SK-N-SH (cell line): Measurements from ENCODE around the gene RMC1. TPM values are rescaled to one million over a fixed set of nuclear protein-coding genes. Genes with fewer than 3 reads are reported as not detected.

ENCODE experiments used
- CTCF ChIA-PET: fragments of 300-600, 350-600 bp; formaldehyde crosslinking; extraction: SDS; loops from one replicate; lab custom pipeline; 2021; lab: Yijun Ruan, JAX
- POLR2A ChIA-PET: fragments of 350-600 bp; sonication (Branson Sonifier 250); formaldehyde crosslinking; extraction: SDS; loops from one replicate; lab custom pipeline; 2020; ENCODE audit warnings: antibody characterized with exemption, inconsistent platforms; lab: Yijun Ruan, JAX
- DNase-seq: peaks from one replicate; pipeline ENCODE4 v3.0.0; 2012
- H2AFZ ChIP-seq: fragments of 200-600 bp; sonication (generic); 2 replicates; pipeline ENCODE4 v1.8.1; 2016; ENCODE audit warnings: antibody characterized with exemption, mild to moderate bottlenecking, low read depth
- H3F3A ChIP-seq: fragments of 200-600 bp; sonication (generic); replicated peaks from 2 replicates; pipeline ENCODE3; 2016; ENCODE audit warnings: antibody characterized with exemption, mild to moderate bottlenecking; ENCODE audit not compliant: insufficient read depth
- H3K27ac ChIP-seq, 2 experiments: fragments of 200-500 bp in 1 of 2; fragments of 200-600 bp in 1 of 2; sonication (Bioruptor generic) in 1 of 2; sonication (generic), shearing (Covaris generic) in 1 of 2; 2 replicates each; pipeline versions ENCODE4 v1.5.1 to v1.6.1; 2014 to 2016; ENCODE audit warnings: low read depth in 2 of 2, inconsistent platforms in 1 of 2, low read length in 1 of 2, mild to moderate bottlenecking in 1 of 2, mixed read lengths in 1 of 2
- H3K27me3 ChIP-seq: fragments of 200-600 bp; sonication (generic), shearing (Covaris generic); 2 replicates; pipeline ENCODE4 v1.6.1; 2016; ENCODE audit warnings: mixed run types; ENCODE audit not compliant: insufficient read depth
- H3K36me3 ChIP-seq, 2 experiments: fragments of 200-500 bp in 1 of 2; fragments of 200-600 bp in 1 of 2; sonication (Bioruptor generic) in 1 of 2; sonication (generic) in 1 of 2; replicated peaks in 1 of 2; 2 replicates each; pipeline versions ENCODE3 to v1.5.1; 2014 to 2016; ENCODE audit warnings: low read length in 1 of 2, mild to moderate bottlenecking in 1 of 2; ENCODE audit not compliant: insufficient read depth in 2 of 2, control insufficient read depth in 1 of 2
- H3K4me1 ChIP-seq, 2 experiments: fragments of 200-500 bp in 1 of 2; fragments of 200-600 bp in 1 of 2; sonication (Bioruptor generic) in 1 of 2; sonication (generic), shearing (Covaris generic) in 1 of 2; 2 replicates each; pipeline versions ENCODE4 v1.5.1 to v1.6.1; 2014 to 2016; ENCODE audit warnings: low read depth in 1 of 2, low read length in 1 of 2, mixed run types in 1 of 2; ENCODE audit not compliant: insufficient read depth in 2 of 2, control insufficient read depth in 1 of 2
- H3K4me2 ChIP-seq: fragments of 200-600 bp; sonication (generic), shearing (Covaris generic); 2 replicates; pipeline ENCODE4 v1.6.1; 2017; ENCODE audit warnings: mixed run types
- H3K4me3 ChIP-seq, 2 experiments: fragments of 200-500 bp in 1 of 2; fragments of 200-600 bp in 1 of 2; sonication (Bioruptor generic) in 1 of 2; sonication (generic), shearing (Covaris generic) in 1 of 2; 2 replicates each; pipeline versions ENCODE4 v1.5.1 to v1.8.1; 2014 to 2016; ENCODE audit warnings: low read depth in 2 of 2, inconsistent platforms in 1 of 2, low read length in 1 of 2, mild to moderate bottlenecking in 1 of 2, mixed read lengths in 1 of 2, moderate library complexity in 1 of 2
- H3K79me2 ChIP-seq: fragments of 200-600 bp; sonication (generic); 2 replicates; pipeline ENCODE4 v1.8.1; 2017; ENCODE audit warnings: mild to moderate bottlenecking; ENCODE audit not compliant: insufficient read depth
- H3K9ac ChIP-seq: fragments of 200-600 bp; sonication (generic); 2 replicates; pipeline ENCODE4 v1.6.1; 2017; ENCODE audit warnings: mixed run types
- H3K9me2 ChIP-seq: fragments of 200-600 bp; sonication (generic); 2 replicates; pipeline ENCODE4 v1.6.1; 2017; ENCODE audit warnings: mixed run types
- H3K9me3 ChIP-seq: fragments of 200-600 bp; sonication (generic); 2 replicates; pipeline ENCODE4 v1.6.1; 2017; ENCODE audit warnings: mixed run types, mild to moderate bottlenecking, moderate library complexity
- H4K20me1 ChIP-seq: fragments of 200-600 bp; sonication (generic); 2 replicates; pipeline ENCODE4 v1.6.1; 2017; ENCODE audit warnings: mild to moderate bottlenecking, mixed run types; ENCODE audit not compliant: insufficient read depth
- CHD2 ChIP-seq: fragments of 150-350 bp; IDR thresholded peaks from 2 replicates; pipeline ENCODE4 v1.6.1; 2018; ENCODE audit warnings: low read length; ENCODE audit not compliant: partially characterized antibody
- CTCF ChIP-seq: fragments of 200-600 bp; sonication (generic); IDR thresholded peaks from 2 replicates; pipeline ENCODE4 v1.6.1; 2017; ENCODE audit warnings: antibody characterized with exemption, mild to moderate bottlenecking, moderate library complexity
- EP300 ChIP-seq, 2 experiments: IDR thresholded peaks; 2 replicates each; pipeline versions ENCODE4 v1.4.0 to v1.6.1; 2012; ENCODE audit warnings: borderline replicate concordance in 1 of 2, low read depth in 1 of 2, low read length in 1 of 2
- EZH2phosphoT487 ChIP-seq: fragments of 200-600 bp; sonication (generic); IDR thresholded peaks from 2 replicates; pipeline ENCODE4 v1.6.1; 2017; ENCODE audit warnings: low read depth, mixed run types, mild to moderate bottlenecking, antibody characterized with exemption, moderate library complexity, borderline replicate concordance
- FOXJ3 ChIP-seq: sonication (generic); formaldehyde crosslinking; IDR thresholded peaks from 2 replicates; pipeline ENCODE4 v1.5.1; 2020; ENCODE audit warnings: mild to moderate bottlenecking, missing genetic modification reagents
- GABPA ChIP-seq: IDR thresholded peaks from 2 replicates; pipeline ENCODE4 v1.4.0; 2012; ENCODE audit warnings: low read depth, mild to moderate bottlenecking
- IRF3 ChIP-seq: fragments of 150-350 bp; IDR thresholded peaks from 2 replicates; pipeline ENCODE4 v1.6.1; 2016; ENCODE audit warnings: mild to moderate bottlenecking, low read depth, low read length
- MAX ChIP-seq: IDR thresholded peaks from 2 replicates; pipeline ENCODE4 v1.4.0; 2012; ENCODE audit warnings: low read depth
- MXI1 ChIP-seq: IDR thresholded peaks from 2 replicates; pipeline ENCODE4 v1.6.1; 2012; ENCODE audit warnings: mild to moderate bottlenecking, low read depth, low read length, improper control_type of control experiment
- REST ChIP-seq: IDR thresholded peaks from 2 replicates; pipeline ENCODE4 v1.6.1; 2012; ENCODE audit warnings: mild to moderate bottlenecking, low read depth, low read length, moderate library complexity
- RFX5 ChIP-seq: IDR thresholded peaks from 2 replicates; pipeline ENCODE4 v1.6.1; 2012; ENCODE audit warnings: mild to moderate bottlenecking, improper control_type of control experiment, low read length
- RXRA ChIP-seq: IDR thresholded peaks from 2 replicates; pipeline ENCODE4 v1.4.0; 2012; ENCODE audit warnings: low read depth, mild to moderate bottlenecking, borderline replicate concordance
- SIN3A ChIP-seq: IDR thresholded peaks from 2 replicates; pipeline ENCODE4 v1.6.1; 2012; ENCODE audit warnings: low read depth, mild to moderate bottlenecking, low read length, moderate library complexity, borderline replicate concordance
- SMC3 ChIP-seq: IDR thresholded peaks from 2 replicates; pipeline ENCODE4 v1.6.1; 2012; ENCODE audit warnings: low read depth, low read length, improper control_type of control experiment
- TAF1 ChIP-seq: IDR thresholded peaks from 2 replicates; pipeline ENCODE4 v1.6.1; 2012; ENCODE audit warnings: low read depth, mild to moderate bottlenecking, low read length, moderate library complexity, borderline replicate concordance
- TCF12 ChIP-seq: IDR thresholded peaks from 2 replicates; pipeline ENCODE4 v1.4.0; 2012
- TEAD4 ChIP-seq: IDR thresholded peaks from 2 replicates; pipeline ENCODE4 v1.4.0; 2012; ENCODE audit warnings: mild to moderate bottlenecking, borderline replicate concordance; ENCODE audit not compliant: insufficient read depth
- USF1 ChIP-seq: IDR thresholded peaks from 2 replicates; pipeline ENCODE4 v1.4.0; 2012; ENCODE audit warnings: low read depth, borderline replicate concordance
- USF2 ChIP-seq: fragments of 150-350 bp; IDR thresholded peaks from 2 replicates; pipeline ENCODE4 v1.6.1; 2017; ENCODE audit warnings: antibody characterized with exemption, low read length, low read depth, borderline replicate concordance
- YY1 ChIP-seq: IDR thresholded peaks from 2 replicates; pipeline ENCODE4 v1.4.0; 2012; ENCODE audit warnings: low read depth, mild to moderate bottlenecking
- ZBTB33 ChIP-seq: IDR thresholded peaks from 2 replicates; pipeline ENCODE4 v1.4.0; 2012; ENCODE audit warnings: low read depth, borderline replicate concordance
- WGBS: methylation state at CpG from one replicate; pipeline ENCODE4 v1.1.6; 2017; ENCODE audit warnings: low lambda C conversion rate; 5-methylcytosine and 5-hydroxymethylcytosine counted together
- polyA plus RNA-seq, 3 experiments: library from polyadenylated mRNA; depleted of rRNA; stranded (reverse); fragments of >200 nt; gene quantifications; 2 replicates each; pipeline ENCODE4 v1.2.3, GENCODE V29; 2012

RMC1 gene
- polyA plus RNA-seq, 1 of the 3 experiments (the other 2 are of a cell fraction) = 26.4 TPM

- Histone ChIP-seq H3K27me3 (no peaks in the 10 kb centered on the region), H3K9me2 (no peaks in the 10 kb centered on the region), H3K79me2 (no peaks in the 10 kb centered on the region; the same call in 1 of the 2 replicates), H3F3A (peaks cover 12% of the 10 kb centered on the region), H3K9ac (no peak overlapping the region), H3K4me1 (no peaks in the 10 kb centered on the region), H3K9me3 (no peaks in the 10 kb centered on the region), H2AFZ (no peak overlapping the region), H3K4me2 (no peak overlapping the region), H4K20me1 (no peaks in the 10 kb centered on the region), H3K36me3 (peaks cover 39 to 57% of the 10 kb centered on the region in 2 experiments), H3K4me3 (no peak overlapping the region), H3K27ac (no peak overlapping the region)
- DNase-seq = peak; percentile 81
- CTCF ChIA-PET = interaction anchor here (0.6 to 4.0 kb wide), 34 partner anchors 8 to 308 kb away, joined by 3 to 30 read pairs (median 4); partner anchors contain the start of gene RMC1
- POLR2A ChIA-PET = no interaction called here
- WGBS = 48% methylated on average over 17 of the region's 17 CpGs
- TF ChIP-seq TAF1 (no peak), EP300 (IDR thresholded peaks at IDR 0.05; ENCODE audit: borderline replicate concordance in 1 of 2, low read depth in 1 of 2, low read length in 1 of 2) (no peak), SIN3A (no peak), MXI1 (no peak), SMC3 (peak; percentile 90), ZBTB33 (no peak), CTCF (peak; percentile 93), REST (no peak), TEAD4 (no peak), YY1 (no peak), MAX (no peak), CHD2 (peak; percentile 27), TCF12 (no peak), RFX5 (no peak), USF1 (no peak), RXRA (no peak), USF2 (no peak), IRF3 (no peak), GABPA (no peak), FOXJ3 (CRISPR knock-in tag) (no peak), EZH2phosphoT487 (no peak)
Measured at GRCh38 chr18:23515911-23516546, 12.7 kb downstream of the RMC1 start.
